Activated T-cell treated with anti-CD3 and anti-CD28 coated beads for 1 hour (primary cell): ENCODE measurements around the gene LARP4B.
A peak's percentile ranks its signal among the peaks of the same experiment; 100 is the strongest.
"Not testable (repeated sequence)": the region's sequence is repeated elsewhere in the genome, so short reads cannot be mapped to it uniquely, and the experiment has no call there.

ENCODE experiments used
- DNase-seq: peaks from one replicate; pipeline ENCODE4 v3.0.0-alpha.2; 2020; ENCODE audit warnings: low read depth

Gene LARP4B

DNA sequence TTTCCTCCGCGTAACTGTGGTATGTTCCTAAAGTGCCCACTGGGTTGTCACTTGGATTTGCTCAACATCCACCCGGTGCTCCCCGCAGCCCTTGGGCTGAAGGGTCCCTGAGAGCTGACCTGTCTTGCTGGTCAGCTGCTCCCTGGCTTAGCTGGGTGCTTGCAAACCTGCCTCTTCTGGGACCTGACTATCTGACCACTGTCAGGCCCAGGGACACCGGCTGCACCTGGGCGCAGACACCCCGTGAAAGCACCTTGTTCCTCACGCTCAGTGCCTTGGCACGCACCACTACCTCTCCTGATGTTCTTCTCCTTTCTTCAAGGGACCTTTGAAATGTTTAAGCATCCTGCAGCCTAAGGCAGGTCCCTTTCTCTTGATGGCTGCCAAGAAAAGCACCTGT, 26.6 kb upstream of the LARP4B start:
- no peak for DNase-seq

DNA sequence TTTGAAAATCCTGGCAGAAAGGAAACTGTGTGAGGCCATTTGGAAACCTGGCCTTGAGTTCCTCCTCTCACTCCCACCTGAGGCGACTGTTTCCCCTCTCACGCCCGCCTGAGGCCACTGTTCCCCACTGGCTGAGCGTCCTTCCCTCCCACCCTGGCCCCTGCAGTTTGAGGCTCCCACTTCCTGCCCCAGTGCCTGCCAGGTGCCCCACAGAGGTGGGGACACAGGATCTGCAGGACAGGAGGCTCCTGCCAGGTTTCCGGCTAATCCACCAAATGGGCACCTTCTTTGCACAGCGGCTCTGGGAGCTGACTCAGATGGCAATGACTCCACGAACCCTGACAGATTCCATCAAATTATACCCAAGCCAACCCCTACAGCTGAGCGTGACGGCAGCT, 24.3 kb upstream of the LARP4B start:
- DNase-seq: no peak

DNA sequence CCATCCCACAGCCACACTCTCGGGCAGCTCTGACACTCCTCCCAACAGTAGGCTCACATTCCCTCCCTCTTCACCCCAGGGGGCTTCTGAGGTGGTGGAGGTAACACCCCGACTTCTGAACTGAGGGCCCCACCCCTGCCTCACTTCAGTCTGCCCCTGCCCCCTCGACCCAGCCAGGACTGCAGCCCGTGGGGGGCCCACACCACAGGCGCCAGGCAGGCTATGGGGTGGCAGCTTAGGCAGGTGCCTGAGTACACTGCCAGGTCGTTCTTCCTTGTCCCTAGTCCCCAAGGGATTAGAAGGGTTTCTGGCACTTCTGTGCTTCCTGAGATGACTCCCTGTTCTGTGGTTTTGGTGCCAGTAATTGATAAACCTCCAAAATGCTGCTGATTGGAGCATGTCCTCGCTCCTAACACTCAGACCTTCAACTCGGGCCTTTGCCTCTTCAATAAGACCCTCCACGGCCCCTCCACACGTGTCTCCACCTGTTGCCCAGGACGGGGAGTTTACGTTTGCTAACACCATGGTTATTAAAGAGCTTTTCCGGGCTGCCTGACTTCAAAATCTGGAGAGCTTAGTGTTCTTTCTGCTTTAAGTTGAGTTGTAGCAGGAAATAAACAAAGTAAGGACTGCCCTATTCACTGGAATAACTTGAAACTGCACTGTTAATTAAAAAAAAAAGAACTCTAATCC, 23.8 kb upstream of the LARP4B start:
- DNase-seq: no peak

DNA sequence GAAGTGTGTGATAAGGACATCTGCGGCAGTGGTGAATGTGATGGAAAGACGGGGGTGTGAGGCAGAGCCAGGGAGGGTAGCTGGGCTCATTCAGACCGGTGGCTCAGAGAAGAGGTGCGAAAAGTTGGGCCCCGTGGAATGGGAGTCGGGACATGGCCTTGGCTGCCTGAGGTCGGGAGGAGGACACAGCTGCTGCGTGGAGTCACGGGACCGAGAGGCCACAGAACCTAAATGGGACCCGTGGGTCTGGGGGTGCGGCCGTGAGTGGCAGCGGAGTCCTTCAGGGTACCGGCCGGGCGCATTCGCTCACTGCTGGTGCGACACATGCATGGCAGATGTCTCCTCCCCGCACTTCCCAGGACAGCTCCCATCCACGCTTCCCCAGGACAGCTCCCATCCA, 22.9 kb upstream of the LARP4B start:
- DNase-seq: no peak

DNA sequence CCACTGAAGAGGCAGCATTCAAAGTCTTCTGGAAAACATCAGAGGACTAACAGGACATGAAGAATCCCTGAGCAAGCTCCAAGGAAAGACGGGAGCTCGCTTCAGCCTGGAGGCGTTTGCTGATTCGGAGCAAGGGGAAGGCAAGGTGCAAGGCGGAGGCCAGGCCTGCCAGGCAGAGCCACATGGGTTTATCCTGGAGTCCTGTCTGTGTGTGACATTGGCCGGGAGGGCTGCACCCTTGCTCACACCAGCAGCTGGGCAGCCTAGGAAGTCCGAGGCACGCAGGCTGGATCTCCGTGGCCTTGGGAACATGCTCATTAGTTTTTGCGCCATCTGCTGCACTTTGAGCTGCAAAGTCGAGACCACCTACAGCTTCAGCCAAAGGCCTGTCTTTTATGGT, 22.3 kb upstream of the LARP4B start:
- DNase-seq: no peak

DNA sequence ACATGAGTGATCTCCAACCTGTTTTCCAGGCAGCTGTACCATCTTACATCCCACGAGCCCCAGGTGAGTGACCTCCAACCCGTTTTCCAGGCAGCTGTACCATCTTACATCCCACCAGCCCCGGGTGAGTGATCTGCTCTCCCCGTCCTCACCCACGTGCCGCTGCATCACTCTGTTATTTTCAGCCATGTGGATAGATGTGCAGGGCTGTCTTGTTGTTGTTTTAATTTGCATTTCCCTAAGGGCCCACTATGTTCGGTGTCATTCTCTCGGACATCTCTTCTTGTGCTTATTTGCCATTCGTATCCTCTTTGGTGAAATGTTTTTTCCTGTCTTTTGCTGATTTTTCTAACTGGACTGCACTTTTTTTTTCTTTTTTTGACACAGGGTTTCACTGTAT, 17.9 kb upstream of the LARP4B start:
- DNase-seq: no peak

DNA sequence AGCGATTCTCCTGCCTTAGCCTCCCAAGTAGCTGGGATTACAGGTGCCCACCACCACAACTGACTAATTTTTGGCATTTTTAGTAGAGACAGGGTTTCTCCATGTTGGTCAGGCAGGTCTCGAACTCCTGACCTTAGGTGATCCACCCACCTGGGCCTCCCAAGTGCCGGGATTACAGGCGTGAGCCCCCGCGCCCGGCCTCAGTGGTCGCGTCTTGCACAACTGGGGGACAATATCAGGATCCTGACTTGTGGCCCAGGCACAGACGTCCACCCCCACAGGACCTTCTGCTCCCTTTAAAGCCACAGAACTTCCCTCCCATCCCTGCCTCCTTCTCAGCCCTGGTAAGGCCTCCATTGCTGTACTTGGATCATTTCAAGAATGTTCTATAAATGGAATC, 16.8 kb upstream of the LARP4B start:
- DNase-seq: no peak

DNA sequence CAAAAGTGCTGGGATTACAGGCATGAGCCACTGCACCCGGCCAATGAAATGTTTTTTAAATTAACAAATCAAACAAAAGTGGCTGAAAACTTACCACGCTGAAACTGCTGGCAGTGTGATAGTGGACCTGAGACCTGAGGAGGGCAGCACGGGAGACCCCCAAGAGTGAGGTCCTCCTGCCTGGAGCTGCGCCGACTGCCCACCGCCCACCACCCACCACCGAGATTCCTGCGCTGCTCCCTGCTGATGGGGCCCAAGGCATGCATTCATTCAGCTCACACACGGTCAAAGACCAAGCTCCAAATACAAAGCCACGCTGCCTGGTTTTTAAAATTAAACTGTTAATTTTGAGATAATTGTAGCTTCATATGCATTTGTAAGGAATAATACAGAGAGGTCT, 16.4 kb upstream of the LARP4B start:
- no peak for DNase-seq

DNA sequence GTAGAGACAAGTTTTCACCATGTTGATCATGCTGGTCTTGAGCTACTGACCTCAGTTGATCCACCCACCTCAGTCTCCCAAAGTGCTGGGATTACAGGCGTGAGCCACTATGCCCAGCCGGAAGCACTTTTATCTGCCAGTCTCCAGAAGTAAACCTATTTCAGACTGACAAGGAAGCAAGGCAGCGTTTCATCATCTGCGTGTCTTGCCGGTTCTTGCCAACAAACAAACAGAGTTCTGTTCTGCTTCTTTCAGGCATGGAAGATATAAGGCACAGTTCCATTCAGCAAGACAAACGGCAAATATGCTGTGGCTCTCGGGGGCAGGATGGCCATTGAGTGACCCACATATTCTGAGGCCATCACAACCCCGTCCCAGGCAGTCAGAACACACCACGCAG, 15.5 kb upstream of the LARP4B start:
- DNase-seq: no peak

DNA sequence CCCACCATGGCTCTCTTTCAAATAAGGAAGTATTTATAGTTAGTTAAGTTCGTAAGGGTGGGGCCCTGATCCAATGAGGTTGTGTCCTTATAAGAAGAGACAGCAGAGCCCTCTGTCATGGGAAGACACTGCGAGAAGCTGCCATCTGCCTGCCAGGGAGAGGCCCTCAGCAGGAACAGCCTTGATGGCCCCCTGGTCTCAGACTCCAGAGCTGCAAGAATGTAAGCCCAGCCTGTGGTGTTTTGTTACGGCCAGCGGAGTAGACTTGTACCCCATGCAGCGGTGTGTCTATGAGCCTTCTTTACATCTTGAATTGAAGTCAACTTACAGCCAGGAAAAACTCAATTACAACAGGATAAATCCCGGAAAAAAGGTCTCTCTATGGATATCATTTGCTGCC, 14.3 kb upstream of the LARP4B start:
- DNase-seq: no peak

DNA sequence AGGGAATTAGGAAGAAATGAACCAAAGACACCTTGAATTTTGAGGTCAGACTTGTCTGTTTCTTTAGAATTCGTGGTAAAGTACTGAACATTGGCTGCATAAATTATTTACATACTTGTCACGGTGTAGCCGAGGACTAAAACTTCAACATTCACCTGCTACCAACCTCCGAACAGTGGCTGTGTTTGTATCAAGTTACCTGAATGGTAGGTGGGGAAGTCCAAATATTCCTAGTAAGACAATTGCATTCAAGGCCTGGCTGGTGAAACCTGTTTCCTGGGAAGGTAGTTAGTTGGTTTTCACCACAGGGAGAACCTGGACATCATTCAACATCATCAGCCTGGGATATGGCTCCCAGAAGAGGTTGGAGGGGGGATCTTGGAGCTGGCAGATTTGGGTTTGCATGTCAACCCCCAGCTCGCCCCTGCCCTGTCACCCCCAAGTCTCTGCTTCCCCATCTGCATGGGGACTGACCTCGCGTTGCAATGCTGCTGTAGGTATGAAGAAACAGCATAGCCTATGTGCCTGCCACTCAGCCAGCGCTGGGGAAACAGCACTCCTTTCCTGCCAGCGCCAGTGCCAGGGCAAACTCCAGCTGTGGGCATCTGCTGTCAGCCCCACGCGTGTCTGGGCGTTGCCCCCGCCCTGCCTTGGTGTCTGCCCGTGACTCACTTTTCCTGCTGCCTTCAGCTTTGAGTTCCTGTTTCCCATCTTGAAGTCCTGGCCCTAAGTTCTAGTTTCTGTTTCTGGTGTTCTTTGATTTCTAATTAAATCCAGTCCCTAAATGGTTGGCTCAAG, 12.7 kb upstream of the LARP4B start:
- peak; percentile 12 for DNase-seq

DNA sequence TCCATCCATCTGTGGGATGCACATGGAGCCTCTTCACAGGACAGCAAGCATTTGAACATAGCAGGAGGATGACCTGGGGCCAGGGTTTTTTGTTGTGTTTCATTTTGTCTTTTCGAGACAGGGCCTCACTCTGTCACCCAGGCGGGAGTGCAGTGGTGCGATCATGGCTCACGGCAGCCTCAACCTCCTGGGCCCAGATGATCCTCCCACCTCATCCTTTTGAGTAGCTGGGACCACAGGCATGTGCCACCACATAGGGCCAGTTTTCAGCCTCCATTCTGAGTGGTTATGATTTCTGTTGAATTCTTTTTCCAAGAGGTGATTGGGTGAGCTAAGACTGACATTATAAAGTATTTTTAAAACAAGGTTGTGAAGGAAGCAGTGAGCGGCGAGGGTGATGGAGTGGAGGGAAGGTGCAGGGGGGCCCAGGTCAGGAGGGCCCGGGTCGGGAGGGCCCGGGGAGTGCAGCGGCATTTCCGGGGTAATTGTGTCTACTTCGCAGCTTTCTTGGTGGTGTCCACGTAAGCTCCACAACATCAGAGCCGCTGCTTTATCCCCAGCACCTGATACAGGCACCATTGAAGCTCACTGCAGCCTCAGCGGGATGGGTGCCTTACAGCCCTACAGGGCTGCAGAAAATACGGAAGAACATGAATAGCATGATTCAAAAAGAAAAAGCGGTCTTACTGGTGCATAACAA, 12.0 kb upstream of the LARP4B start:
- DNase-seq: no peak

DNA sequence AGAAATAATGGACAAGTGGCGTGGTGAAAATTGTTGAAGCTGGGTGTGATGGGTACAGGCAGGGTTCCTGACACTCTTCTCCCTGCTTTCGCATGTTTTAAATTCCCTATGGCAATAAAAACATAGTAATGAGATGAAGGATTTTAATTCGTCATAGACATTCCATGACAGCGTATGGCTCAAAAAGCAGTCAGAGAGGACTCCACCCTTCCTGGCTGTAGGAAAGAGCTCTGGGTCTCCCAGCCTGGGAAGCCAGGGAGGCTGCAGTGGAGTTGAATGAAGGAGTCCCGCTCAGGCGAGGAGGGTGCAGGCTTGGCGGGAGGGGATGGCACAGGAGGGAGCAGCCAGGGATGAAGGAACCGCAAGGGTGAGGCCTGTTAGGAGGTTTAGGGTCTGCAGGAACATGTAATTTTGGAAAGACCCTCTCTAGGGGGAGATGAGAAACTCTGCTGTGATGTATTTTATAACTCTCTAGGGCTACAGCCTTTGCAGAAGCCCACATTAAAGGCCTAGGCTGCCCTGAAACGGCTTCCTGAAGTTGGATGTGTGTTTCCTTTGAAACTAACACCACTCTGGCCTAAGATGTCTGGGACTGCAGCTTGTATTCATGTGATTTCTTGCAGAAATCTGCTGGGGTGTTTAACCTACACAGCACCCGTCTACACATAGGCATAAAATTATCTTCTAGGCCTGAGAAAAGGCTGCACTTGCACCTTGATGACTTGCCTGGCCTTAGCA, 7.6 kb upstream of the LARP4B start:
- no peak for DNase-seq

DNA sequence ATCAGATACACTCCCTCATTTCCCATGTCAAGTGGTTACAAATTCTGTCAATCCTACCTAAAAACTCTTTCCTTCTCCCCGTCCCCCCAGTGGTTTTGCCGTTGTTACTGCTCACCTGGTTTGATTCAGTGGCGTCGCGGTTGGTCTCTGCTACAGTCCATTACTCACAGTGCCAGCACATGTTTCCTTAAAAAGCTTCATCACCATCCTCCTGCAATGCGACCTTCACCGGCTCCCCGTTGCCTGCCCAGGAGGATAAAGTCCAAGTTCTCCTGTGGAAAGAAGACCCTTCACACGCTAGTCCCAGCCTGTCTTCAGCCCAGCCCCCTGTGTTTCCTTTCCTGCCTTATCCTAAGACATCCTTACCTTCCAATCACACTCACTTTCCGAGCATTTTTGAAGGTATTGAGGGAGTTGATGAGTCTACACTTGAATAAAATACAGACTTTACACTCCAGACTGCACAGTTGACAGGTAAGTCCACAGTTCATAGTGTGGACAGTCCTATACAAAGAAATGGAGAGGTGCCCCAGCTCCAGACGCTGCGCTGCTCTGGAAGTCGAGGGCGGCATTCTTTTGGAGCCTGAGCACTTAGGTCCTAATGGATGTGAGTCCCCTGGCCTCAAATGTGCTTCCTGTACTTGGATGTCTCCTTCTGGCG, 3.4 kb upstream of the LARP4B start:
- no peak for DNase-seq

DNA sequence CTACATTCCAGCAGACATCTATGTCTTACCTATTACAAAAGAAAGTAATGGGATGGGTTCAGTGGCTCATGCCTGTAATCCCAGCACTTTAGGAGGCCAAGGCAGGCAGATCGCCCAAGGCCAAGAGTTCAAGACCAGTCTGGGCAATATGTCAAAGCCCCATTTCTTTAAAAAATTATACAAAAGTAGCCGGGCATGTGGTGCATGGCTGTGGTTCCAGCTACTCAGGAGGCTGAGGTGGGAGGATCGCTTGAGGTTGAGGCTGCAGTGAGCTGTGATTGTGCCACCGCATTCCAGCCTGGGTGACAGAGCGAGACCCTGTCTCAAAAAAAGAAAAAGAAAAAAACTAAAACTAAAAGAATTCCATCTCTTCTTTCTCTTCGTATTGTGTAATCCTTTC, 2.7 kb upstream of the LARP4B start:
- not testable (repeated sequence) for DNase-seq

DNA sequence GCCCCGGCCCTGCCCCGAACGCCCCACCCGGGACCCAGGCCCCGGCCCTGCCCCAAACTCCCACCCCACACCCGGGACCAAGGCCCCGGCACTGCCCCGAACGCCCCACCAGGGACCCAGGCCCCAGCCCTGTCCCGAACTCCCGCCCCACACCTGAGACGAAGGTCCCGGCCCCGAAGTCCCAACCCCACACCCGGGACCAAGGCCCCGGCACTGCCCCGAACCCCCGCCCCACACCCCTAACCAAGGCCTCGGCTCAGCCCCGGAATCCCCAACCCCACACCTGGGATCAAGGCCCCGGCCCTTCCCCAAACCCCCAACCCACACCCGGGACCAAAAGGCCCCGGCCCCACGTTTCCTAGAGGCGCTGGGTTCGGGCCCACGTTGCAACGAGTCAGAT, 1.1 kb upstream of the LARP4B start:
- DNase-seq: no peak

DNA sequence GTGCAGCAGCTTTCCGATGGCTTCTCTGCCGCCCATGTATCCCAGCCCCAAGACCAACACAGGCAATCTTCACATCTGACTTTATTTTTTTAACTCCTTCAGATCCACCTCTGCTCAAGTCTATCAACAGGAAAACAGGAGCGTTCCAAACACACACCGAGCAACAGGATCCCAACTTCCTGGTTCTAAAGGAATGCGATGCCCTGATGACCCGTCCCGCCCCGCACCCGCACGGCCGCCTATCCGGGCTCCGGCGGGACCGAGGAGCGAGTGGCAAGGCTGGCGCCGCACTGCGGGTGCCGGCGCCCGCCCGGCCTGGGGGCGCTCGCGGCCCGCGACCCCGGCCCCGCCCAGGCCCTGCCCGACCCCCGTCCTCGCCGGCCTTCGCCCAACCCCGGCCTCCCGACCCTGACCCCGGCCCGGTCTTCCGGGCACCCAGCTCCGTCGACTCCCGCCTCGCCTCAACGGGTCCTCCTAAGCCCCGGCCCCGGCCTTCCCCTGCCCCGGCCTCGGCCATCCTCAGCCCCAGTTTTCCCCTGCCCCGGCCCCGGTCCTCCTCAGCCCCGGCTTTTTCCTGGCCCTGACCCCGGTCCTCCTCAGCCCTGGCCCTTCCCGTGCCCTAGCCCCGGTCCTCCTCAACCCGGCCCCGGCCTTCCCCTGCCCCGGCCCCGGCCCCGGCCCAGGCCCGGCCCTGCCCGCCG, 730 bp downstream of the LARP4B start:
- DNase-seq: peak; percentile 15

DNA sequence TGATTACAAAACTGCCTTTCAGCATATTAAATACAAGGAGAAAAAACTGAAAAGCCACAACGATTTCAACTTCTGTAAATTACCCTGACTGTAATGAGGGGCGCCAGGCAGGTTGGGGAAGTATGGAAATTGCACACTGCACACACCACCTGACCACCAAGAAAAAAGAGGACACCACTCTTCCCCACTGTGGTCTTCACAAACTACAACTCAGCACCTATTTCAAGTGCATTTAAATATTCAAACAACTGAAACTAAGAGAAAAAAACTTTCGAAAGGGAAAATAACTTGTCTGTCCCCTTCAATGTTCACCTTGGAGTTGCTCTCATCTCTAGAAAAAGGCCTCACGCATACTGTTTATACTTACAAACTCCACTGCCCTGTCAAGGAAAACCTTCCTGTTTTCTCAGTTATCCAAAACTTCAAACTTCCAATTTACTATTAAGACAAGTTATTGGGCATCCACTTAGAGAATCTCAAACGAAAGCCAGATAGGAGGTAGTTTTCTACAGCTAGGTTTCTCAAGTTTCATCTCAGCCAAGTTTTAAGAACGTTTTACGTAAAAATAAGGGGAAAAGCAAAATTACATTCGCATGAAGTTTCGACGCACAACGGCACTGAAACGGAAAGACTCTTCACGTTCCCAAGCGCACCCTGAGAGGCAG, 1.4 kb downstream of the LARP4B start:
- no peak for DNase-seq

DNA sequence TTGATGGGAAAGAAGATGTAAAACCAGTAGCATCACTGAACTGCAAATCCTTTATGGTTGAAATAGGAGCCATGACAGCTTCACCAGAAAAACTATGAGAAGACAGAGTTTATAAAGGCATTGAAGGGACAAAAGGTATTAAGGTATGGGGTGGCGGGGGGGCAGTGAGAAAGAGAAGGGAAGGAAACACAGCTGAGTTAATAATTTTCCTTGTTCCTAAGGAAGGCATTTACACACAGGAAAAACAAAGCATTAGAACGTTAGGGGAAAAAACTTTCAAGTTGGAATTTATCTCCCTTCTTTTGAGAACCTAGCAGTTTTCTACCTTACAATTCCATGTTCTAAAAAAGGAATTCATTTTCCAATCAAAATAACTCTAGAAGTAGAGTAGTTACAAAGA, 4.4 kb downstream of the LARP4B start:
- DNase-seq: no peak

DNA sequence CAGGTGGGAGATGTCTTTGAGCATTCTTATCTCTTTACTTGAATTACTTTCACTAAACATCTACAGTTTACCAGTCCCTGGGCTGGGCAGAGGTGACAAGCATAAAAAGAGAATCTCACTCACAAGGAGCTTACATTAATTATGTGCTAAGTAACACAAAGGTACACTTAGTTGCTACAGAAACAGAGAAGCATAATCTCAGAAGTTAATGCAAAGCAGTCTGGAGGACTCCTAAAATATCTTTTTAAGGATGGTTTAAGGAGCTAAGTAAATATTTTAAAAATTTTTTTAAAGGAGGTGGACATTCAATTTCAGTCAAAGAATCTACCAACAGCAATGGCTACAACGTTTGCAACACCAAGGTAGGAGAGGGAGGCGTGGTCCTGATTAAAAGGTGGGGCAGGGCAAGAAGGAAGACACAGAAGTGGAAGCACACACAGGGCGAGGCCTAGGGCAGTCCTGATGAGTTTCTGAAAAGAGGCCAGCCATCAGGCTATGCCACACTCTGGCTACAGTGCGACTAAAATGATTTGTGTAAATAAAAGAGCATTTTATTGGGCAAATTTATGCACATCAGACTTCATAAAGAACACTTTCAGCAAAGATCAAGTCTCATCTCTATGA, 5.3 kb downstream of the LARP4B start:
- no peak for DNase-seq

DNA sequence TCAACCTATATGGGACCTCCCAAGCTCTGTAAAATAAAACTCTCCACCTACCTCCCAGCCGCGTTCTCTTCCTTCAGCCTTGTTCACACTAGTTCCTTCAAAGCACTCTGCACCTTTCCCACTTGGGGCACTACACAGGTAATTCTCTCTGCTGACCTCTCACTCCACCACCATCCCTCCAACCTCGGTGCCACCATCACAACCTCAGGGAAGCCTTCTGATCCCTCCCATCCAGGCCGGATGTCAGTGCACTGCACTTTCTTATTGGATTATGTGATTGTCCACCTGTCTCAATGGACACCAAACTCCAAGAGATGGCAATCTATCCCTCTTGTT, 7.0 kb downstream of the LARP4B start:
- DNase-seq: no peak
